Nephron progenitor cell (in vitro differentiated cells): Measurements from ENCODE around the gene DPP6.

Source experiments
- DNase-seq: peaks from one replicate; pipeline ENCODE4 v3.0.0; 2021
- H3K27ac Mint-ChIP-seq: 2 replicates; pipeline ENCODE4 v1.8.0; 2021; ENCODE audit warnings: mild to moderate bottlenecking, moderate library complexity, mixed read lengths
- H3K27me3 Mint-ChIP-seq: 2 replicates; pipeline ENCODE4 v1.8.0; 2021; ENCODE audit warnings: mild to moderate bottlenecking, low read depth, mixed read lengths; ENCODE audit not compliant: poor library complexity
- H3K36me3 Mint-ChIP-seq: 2 replicates; pipeline ENCODE4 v1.8.0; 2021; ENCODE audit warnings: low read depth, mixed read lengths
- H3K4me1 Mint-ChIP-seq: 2 replicates; pipeline ENCODE4 v1.8.0; 2021; ENCODE audit warnings: mixed read lengths
- H3K4me3 Mint-ChIP-seq: 2 replicates; pipeline ENCODE4 v1.8.0; 2021; ENCODE audit warnings: mild to moderate bottlenecking, moderate library complexity, mixed read lengths
- H3K9me3 Mint-ChIP-seq: 2 replicates; pipeline ENCODE4 v1.8.0; 2021; ENCODE audit warnings: mild to moderate bottlenecking, moderate library complexity, mixed read lengths
- TF ChIP-seq, protein P1 (sequence below): fragments of 200-600 bp; sonication (generic); IDR thresholded peaks from 2 replicates; pipeline ENCODE4 v1.5.0; 2021; ENCODE audit warnings: antibody characterized with exemption

DPP6 gene

DNA sequence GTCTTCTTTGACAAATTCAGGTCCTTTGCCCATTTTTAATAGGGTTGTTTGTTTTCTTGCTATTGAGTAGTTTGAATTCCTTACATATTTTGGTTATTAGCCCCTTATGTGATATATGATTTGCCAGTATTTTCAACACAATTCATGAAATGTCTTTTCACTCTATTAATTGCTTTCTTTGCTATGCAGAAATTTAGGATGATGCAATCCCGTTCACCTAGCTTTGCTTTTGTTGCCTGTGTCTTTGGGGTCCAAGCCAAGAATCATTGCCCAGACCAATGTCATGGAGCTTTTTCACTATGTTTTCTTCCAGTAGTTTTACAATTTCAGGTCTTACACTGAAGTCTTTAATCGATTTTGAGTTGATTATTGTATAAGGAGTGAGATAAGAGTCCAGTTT is 796.3 kb downstream of the DPP6 start:
- Mint-ChIP-seq H3K9me3 (peaks cover 18% of the 10 kb centered on the region), H3K27ac (no peak overlapping the region), H3K27me3 (no peaks in the 10 kb centered on the region), H3K4me3 (no peak overlapping the region), H3K4me1 (no peaks in the 10 kb centered on the region), H3K36me3 (peaks cover 4% of the 10 kb centered on the region)
- TF ChIP-seq, protein P1, sequence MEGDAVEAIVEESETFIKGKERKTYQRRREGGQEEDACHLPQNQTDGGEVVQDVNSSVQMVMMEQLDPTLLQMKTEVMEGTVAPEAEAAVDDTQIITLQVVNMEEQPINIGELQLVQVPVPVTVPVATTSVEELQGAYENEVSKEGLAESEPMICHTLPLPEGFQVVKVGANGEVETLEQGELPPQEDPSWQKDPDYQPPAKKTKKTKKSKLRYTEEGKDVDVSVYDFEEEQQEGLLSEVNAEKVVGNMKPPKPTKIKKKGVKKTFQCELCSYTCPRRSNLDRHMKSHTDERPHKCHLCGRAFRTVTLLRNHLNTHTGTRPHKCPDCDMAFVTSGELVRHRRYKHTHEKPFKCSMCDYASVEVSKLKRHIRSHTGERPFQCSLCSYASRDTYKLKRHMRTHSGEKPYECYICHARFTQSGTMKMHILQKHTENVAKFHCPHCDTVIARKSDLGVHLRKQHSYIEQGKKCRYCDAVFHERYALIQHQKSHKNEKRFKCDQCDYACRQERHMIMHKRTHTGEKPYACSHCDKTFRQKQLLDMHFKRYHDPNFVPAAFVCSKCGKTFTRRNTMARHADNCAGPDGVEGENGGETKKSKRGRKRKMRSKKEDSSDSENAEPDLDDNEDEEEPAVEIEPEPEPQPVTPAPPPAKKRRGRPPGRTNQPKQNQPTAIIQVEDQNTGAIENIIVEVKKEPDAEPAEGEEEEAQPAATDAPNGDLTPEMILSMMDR, result no peak
- DNase-seq, result no peak

DNA sequence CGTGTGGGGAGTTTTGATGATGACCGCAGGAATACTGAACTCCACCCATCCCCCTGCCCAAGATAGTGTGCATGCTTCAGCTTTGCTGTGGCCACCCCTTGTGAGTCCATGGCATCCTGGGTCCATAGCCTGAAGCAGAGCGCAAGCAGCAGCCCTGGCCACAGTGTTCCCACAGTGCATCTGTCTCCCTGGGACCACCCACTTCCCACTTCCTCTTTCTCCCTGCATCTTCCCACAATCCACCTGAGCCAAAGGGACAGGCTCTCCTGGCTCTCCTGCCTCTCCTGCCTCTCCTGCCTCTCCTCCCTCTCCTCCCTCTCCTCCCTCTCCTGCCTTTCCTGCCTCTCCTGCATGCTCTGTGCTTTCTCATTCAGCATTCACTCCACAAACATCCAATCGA is 800.0 kb downstream of the DPP6 start:
- TF ChIP-seq, protein P1, result no peak
- H3K4me1 Mint-ChIP-seq, result no peaks in the 10 kb centered on the region
- H3K36me3 Mint-ChIP-seq, result peaks cover 4% of the 10 kb centered on the region
- DNase-seq, result no peak
- no peak overlapping the region for H3K4me3 Mint-ChIP-seq
- H3K27ac Mint-ChIP-seq, result no peak overlapping the region
- peaks cover 21% of the 10 kb centered on the region for H3K9me3 Mint-ChIP-seq
- peaks cover 3% of the 10 kb centered on the region for H3K27me3 Mint-ChIP-seq

DNA sequence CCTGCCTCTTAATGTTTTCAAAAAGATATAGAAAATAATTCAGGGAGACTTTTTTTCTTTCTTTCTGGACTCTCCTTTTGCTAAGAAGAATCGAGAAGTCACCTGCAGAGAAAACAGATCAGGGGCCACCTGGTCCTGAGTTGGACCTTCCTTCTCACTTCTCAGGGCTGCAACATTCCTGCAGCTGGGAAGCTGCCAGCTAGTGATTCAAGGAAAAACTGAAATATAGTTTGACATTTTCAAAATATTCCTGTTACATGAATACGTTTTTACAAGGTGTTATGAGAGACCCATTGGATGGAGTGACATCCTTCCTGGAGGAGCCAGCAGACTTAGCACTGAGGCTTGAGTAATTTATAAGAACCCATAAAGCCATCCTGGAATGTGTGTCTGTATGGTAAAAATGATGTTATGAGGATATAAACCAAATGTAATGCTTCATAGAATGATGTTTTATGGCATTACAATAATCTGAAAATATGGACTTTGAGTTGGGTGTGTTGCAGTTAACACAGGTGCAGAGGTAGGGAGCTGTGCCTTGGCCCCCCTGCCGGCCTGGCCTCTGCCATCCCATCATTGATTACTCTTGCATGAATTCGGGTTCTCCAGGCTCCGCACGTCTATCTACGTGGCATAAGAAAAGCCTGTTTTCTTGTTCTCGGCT is 801.0 kb downstream of the DPP6 start:
- H3K27me3 Mint-ChIP-seq, result peaks cover 3% of the 10 kb centered on the region
- no peaks in the 10 kb centered on the region for H3K4me1 Mint-ChIP-seq
- H3K36me3 Mint-ChIP-seq, result peaks cover 4% of the 10 kb centered on the region
- H3K4me3 Mint-ChIP-seq, result no peak overlapping the region
- no peak overlapping the region for H3K27ac Mint-ChIP-seq
- TF ChIP-seq, protein P1, result no peak
- H3K9me3 Mint-ChIP-seq, result peaks cover 21% of the 10 kb centered on the region
- DNase-seq, result no peak

DNA sequence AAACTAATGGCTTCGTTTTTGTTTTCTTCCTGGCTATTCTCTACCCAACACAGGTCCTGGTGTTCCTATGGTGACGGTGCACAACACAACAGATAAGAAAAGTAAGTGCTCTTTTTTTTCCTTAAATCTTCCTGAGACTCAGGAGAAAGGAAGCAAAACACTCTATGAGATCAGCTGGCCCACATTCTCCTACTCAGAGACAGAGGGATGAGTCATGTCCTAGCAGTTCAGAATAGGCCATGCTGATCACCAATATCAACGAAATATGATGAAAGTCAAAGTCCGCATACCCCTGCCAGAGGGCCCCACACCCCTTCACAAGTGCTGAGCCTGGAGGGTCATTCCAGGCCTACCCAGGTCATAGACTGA is 801.5 kb downstream of the DPP6 start:
- TF ChIP-seq, protein P1, result no peak
- H3K27me3 Mint-ChIP-seq, result peaks cover 3% of the 10 kb centered on the region
- H3K4me1 Mint-ChIP-seq, result no peaks in the 10 kb centered on the region
- no peak overlapping the region for H3K4me3 Mint-ChIP-seq
- peaks cover 4% of the 10 kb centered on the region for H3K36me3 Mint-ChIP-seq
- DNase-seq, result no peak
- H3K9me3 Mint-ChIP-seq, result peaks cover 21% of the 10 kb centered on the region
- no peak overlapping the region for H3K27ac Mint-ChIP-seq

DNA sequence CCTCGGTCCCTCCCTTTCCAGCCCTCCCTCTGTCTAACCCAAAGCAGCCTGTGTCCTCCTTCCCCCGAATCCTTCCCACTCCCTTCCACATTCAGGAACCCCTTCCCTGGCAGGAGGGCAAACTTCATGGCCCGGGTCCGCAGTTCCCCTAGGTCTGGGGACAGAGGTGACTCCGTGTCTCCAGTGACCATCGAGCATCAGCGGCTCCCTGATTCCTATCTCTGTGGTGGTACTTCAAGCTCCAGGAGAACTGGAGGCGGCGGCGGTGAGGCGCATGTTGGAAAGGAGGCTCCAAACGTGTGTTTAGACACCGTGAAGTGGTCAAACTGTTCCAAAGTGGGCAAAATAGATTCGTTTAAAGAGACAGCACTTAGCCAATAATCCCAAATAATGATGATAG is 802.6 kb downstream of the DPP6 start:
- Mint-ChIP-seq H3K9me3 (peaks cover 21% of the 10 kb centered on the region), H3K4me1 (no peaks in the 10 kb centered on the region), H3K4me3 (no peak overlapping the region), H3K27ac (no peak overlapping the region), H3K36me3 (peaks cover 4% of the 10 kb centered on the region), H3K27me3 (peaks cover 3% of the 10 kb centered on the region)
- no peak for DNase-seq
- TF ChIP-seq, protein P1, result no peak

DNA sequence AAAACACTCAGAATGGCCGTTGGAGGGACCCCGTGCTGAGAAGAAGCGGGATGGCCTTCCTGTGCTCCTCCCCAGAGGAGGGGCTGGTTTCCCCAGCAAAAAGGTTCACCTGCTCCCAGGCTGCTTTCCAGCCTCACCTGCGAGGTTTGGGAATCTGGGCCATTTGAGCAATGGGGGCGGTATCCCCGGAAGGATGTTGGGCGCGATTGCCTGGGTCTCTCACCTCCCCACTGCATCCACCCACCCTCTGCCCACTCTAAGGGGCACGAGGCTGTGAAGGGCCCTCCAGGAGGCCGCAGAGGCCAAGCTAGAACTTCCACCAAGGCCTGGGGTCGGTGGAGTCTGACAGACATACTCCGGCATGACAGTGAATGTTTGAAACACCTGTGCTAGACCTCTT is 803.2 kb downstream of the DPP6 start:
- Mint-ChIP-seq H3K4me3 (no peak overlapping the region), H3K4me1 (no peaks in the 10 kb centered on the region), H3K9me3 (peaks cover 20% of the 10 kb centered on the region), H3K36me3 (peaks cover 4% of the 10 kb centered on the region), H3K27ac (no peak overlapping the region), H3K27me3 (peaks cover 3% of the 10 kb centered on the region)
- no peak for DNase-seq
- TF ChIP-seq, protein P1, result no peak
